Measurements from ENCODE around the gene XPO4. TPM values are rescaled to one million over a fixed set of nuclear protein-coding genes. Genes with fewer than 3 reads are reported as not detected.

XPO4 gene
- total and polyA plus RNA-seq, 7 donors: 1.8 to 26.8 (median 15.6) TPM

DNA sequence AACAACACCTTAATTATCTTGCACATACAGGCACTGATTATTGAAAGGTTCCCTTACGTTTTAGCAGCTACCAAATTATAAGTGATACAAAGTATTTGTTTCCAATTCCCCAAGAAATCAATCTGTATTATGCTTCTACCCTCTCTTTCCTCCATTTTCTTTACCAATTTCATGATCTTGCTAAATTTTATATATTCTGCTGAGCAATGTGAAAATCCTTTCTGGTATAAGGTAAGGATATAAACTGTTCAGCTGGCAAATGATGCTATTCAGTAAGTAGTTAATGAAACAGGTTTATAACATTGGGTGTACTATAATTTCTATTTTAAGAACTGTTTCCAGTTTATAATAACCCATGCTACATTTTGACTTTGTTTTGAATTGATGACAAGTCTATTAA is 127.8 kb downstream of the XPO4 start:
- Histone ChIP-seq H3K9me3 (no peaks in the 10 kb centered on the region), H3K27ac (no peak overlapping the region), H3K4me3 (no peak overlapping the region), H3K27me3 (no peaks in the 10 kb centered on the region), H3K36me3 (no peaks in the 10 kb centered on the region), H3K4me1 (peaks cover 0 to 15% (median 9%) of the 10 kb centered on the region in 4 donors)
- intact Hi-C loops (cut with DNase I): loop anchor here (5.0 to 10.0 kb wide), 3 partner anchors 53 to 910 kb away; partner anchors contain the start of gene ZMYM5
- TF ChIP-seq POLR2AphosphoS5 (IDR thresholded peaks at IDR 0.05): no peak
- no peak for TF ChIP-seq EP300 (IDR thresholded peaks at IDR 0.05)
- no peak for TF ChIP-seq POLR2A (IDR thresholded peaks at IDR 0.05)
- TF ChIP-seq, protein P1, sequence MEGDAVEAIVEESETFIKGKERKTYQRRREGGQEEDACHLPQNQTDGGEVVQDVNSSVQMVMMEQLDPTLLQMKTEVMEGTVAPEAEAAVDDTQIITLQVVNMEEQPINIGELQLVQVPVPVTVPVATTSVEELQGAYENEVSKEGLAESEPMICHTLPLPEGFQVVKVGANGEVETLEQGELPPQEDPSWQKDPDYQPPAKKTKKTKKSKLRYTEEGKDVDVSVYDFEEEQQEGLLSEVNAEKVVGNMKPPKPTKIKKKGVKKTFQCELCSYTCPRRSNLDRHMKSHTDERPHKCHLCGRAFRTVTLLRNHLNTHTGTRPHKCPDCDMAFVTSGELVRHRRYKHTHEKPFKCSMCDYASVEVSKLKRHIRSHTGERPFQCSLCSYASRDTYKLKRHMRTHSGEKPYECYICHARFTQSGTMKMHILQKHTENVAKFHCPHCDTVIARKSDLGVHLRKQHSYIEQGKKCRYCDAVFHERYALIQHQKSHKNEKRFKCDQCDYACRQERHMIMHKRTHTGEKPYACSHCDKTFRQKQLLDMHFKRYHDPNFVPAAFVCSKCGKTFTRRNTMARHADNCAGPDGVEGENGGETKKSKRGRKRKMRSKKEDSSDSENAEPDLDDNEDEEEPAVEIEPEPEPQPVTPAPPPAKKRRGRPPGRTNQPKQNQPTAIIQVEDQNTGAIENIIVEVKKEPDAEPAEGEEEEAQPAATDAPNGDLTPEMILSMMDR (IDR thresholded peaks at IDR 0.05): no peak
- no peak for DNase-seq
- WGBS, 2 donors: 79 to 89% methylated on average over 1 of the region's 1 CpG

DNA sequence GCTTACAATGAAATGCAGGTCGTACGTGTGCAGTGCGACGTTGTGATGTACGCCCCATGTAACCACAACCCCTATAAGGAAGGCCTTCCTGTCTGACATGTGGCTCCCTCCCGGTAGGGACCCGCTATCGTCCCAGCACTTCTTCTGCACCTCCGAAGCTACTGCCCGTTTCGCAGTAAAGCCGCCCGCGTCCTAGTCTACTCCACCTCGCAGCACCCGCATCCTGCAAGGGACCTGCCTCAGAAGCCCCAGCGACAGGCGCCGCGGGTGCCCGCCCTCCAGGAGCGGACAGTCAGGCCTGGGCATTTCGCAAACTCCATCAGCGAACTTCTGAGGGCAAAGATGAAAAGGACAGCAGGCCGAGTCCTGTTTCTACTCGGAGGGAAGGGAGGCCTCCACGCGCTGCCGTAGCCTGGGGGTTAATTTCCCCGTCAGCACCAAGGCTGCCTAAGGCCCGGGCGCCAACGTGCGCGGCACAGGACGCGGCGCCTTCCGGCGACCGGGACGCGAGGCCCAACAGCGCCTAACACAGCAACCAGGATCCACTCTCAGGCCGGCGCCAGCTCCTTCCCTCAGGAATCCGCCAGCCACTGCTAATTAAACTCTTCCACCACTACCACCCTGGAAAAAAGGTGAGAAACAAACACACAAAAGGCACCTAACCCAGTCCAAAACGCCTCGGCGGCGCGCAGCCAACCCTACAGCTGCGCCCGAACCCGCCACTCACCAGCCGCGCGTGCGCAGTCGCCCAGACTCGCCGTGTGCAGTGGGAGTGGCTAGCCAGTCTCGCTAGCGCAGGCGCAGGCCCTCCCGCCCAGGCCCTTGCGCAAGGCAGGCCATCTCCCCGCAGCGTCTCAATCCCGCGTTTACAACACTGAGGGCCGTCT is 129.1 kb downstream of the XPO4 start, which contains the start of gene EEF1AKMT1:
Gene EEF1AKMT1 (minus strand): TSS at position 768 of the 887 bp plus-strand sequence. CDS start 16,363 bp downstream, outside the sequence.
- 0% methylated on average over 72 of the region's 72 CpGs for WGBS, 2 donors
- peak within 1 kb of the TSS; percentile 51 to 63 (median 60) for H3K4me3 ChIP-seq
- intact Hi-C loops (cut with DNase I): loop anchor here (5.0 to 10.0 kb wide), 3 partner anchors 54 to 909 kb away; partner anchors contain the start of gene ZMYM5

DNA sequence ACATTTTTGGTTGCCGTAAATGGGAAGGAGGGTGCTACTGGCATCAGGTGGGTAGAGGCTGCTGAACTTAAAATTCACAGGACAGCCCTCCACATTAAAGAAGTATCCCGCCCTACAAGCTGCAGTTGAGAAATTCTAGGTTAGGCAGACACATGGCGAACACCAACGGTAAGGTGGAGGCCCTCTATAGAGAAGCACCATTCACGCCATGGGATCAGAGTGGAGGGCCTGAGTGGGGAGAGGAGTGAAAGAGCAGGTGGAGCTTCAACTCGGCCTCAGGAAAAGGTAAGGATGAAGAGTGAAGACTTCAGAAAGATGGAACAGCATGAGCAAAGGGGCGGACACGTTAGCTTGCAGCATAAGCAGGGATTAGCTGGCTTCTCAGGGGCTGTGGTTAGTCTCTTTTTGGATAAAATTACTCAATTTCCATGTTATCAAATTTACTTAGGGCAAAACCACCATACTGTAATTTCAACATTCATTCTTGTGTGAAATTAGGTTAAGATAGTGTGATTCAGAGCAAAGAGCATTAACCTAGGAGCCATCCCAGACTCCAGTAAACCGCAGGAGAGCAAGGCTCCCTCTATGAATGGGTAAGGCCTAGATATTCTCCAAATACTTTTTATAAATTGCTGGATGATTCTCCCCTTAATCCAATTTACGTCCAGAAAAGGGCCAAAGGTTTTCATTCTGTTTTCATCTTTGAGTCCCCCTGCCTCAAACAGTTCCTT is 130.0 kb downstream of the XPO4 start:
- Histone ChIP-seq H3K9me3 (no peaks in the 10 kb centered on the region), H3K27me3 (no peaks in the 10 kb centered on the region), H3K4me3 (peak overlapping the region; percentile 51 to 63 (median 60)), H3K27ac (peak overlapping the region; percentile 81 to 95 (median 85)), H3K36me3 (no peaks in the 10 kb centered on the region), H3K4me1 (peaks cover 0 to 15% (median 9%) of the 10 kb centered on the region in 4 donors)
- WGBS, 2 donors: 84% methylated on average over 10 of the region's 10 CpGs
- intact Hi-C loops (cut with DNase I): loop anchor here (5.0 to 10.0 kb wide), 3 partner anchors 55 to 908 kb away; partner anchors contain the start of gene ZMYM5
- no peak for DNase-seq
- TF ChIP-seq POLR2A (IDR thresholded peaks at IDR 0.05) (no peak), EP300 (IDR thresholded peaks at IDR 0.05) (no peak), POLR2AphosphoS5 (IDR thresholded peaks at IDR 0.05) (no peak)
- TF ChIP-seq, protein P1 (IDR thresholded peaks at IDR 0.05): no peak

More for the DNA sequence above, 129.1 kb downstream of the XPO4 start, which contains the start of gene EEF1AKMT1:
- no peaks in the 10 kb centered on the region for H3K36me3 ChIP-seq
- H3K27ac ChIP-seq: peak within 1 kb of the TSS; percentile 81 to 95 (median 85)
- H3K9me3 ChIP-seq: no peaks in the 10 kb centered on the region
- DNase-seq: peak; percentile 97
- H3K27me3 ChIP-seq: no peaks in the 10 kb centered on the region
- TF ChIP-seq POLR2AphosphoS5 (IDR thresholded peaks at IDR 0.05) (peak; percentile 95 to 98 (median 98)), EP300 (IDR thresholded peaks at IDR 0.05) (no peak), POLR2A (IDR thresholded peaks at IDR 0.05) (peak; percentile 89 to 92)
- TF ChIP-seq, protein P1 (IDR thresholded peaks at IDR 0.05): no peak
- peaks cover 0 to 15% (median 9%) of the 10 kb centered on the region in 4 donors for H3K4me1 ChIP-seq

DNA sequence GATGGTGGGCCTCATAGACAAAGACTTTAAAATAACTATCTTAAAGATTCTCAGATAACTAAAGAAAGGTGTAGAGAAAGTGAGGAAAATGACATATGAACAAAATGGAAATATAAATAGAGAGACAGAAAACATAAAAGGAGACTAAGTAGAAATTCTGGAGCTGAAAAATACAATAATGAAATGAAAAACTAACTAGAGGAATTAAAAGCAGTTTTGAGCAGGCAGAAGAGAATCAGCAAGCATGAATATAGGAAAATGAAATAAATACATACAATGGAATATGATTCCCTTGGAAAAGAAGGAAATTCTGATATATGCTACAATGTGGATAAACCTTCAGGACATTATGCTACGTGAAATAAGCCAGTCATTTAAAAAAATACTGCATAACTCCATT is 132.7 kb downstream of the XPO4 start:
- WGBS, 2 donors: 92 to 99% methylated on average over 1 of the region's 1 CpG
- Histone ChIP-seq H3K27ac (no peak overlapping the region), H3K4me3 (no peak overlapping the region), H3K36me3 (no peaks in the 10 kb centered on the region), H3K4me1 (peaks cover 0 to 15% (median 9%) of the 10 kb centered on the region in 4 donors), H3K27me3 (no peaks in the 10 kb centered on the region), H3K9me3 (no peaks in the 10 kb centered on the region)
- intact Hi-C loops (cut with DNase I): loop anchor here (5.0 to 10.0 kb wide), 3 partner anchors 57 to 905 kb away; partner anchors contain the start of gene ZMYM5
- TF ChIP-seq EP300 (IDR thresholded peaks at IDR 0.05) (no peak), POLR2AphosphoS5 (IDR thresholded peaks at IDR 0.05) (no peak), POLR2A (IDR thresholded peaks at IDR 0.05) (no peak)
- TF ChIP-seq, protein P1 (IDR thresholded peaks at IDR 0.05): no peak
- DNase-seq: no peak

Data from sigmoid colon (tissue), 7 donors.